ENCODE data around the gene RUVBL2.

Gene RUVBL2

GRCh38 chr19:48977061-48977460 lies 16.6 kb upstream of the RUVBL2 start:
- DNase-seq (ENCODE audit: low read depth in 2 of 2), result no peak
- no peak overlapping the region for H3K4me3 ChIP-seq (replicated peaks in 1 of 2; ENCODE audit: low read depth in 2 of 2, low read length in 2 of 2)
- TF ChIP-seq CTCF (IDR thresholded peaks at IDR 0.05; ENCODE audit: low read depth, low read length), result no peak

- H3K4me3 ChIP-seq (replicated peaks in 1 of 2; ENCODE audit: low read depth in 2 of 2, low read length in 2 of 2), result no peak overlapping the region
Observed at GRCh38 chr19:48982280-48982679, 11.4 kb upstream of the RUVBL2 start.

GRCh38 chr19:48985711-48986110 lies 8.0 kb upstream of the RUVBL2 start:
- H3K4me3 ChIP-seq (replicated peaks in 1 of 2; ENCODE audit: low read depth in 2 of 2, low read length in 2 of 2), result no peak overlapping the region
- TF ChIP-seq CTCF (IDR thresholded peaks at IDR 0.05; ENCODE audit: low read depth, low read length), result no peak
- no peak for DNase-seq (ENCODE audit: low read depth in 2 of 2)

More at GRCh38 chr19:48982280-48982679, 11.4 kb upstream of the RUVBL2 start:
- no peak for DNase-seq (ENCODE audit: low read depth in 2 of 2)
- TF ChIP-seq CTCF (IDR thresholded peaks at IDR 0.05; ENCODE audit: low read depth, low read length), result no peak

GRCh38 chr19:48986211-48986610 lies 7.5 kb upstream of the RUVBL2 start:
- no peak for TF ChIP-seq CTCF (IDR thresholded peaks at IDR 0.05; ENCODE audit: low read depth, low read length)
- H3K4me3 ChIP-seq (replicated peaks in 1 of 2; ENCODE audit: low read depth in 2 of 2, low read length in 2 of 2), result no peak overlapping the region
- no peak for DNase-seq (ENCODE audit: low read depth in 2 of 2)

GRCh38 chr19:48987323-48987722 lies 6.4 kb upstream of the RUVBL2 start:
- TF ChIP-seq CTCF (IDR thresholded peaks at IDR 0.05; ENCODE audit: low read depth, low read length), result no peak
- no peak for DNase-seq (ENCODE audit: low read depth in 2 of 2)
- no peak overlapping the region for H3K4me3 ChIP-seq (replicated peaks in 1 of 2; ENCODE audit: low read depth in 2 of 2, low read length in 2 of 2)

GRCh38 chr19:48988286-48988685 lies 5.4 kb upstream of the RUVBL2 start:
- DNase-seq (ENCODE audit: low read depth in 2 of 2), result no peak
- TF ChIP-seq CTCF (IDR thresholded peaks at IDR 0.05; ENCODE audit: low read depth, low read length), result no peak
- H3K4me3 ChIP-seq (replicated peaks in 1 of 2; ENCODE audit: low read depth in 2 of 2, low read length in 2 of 2), result no peak overlapping the region

GRCh38 chr19:48988860-48989259 lies 4.8 kb upstream of the RUVBL2 start:
- TF ChIP-seq CTCF (IDR thresholded peaks at IDR 0.05; ENCODE audit: low read depth, low read length), result no peak
- no peak overlapping the region for H3K4me3 ChIP-seq (replicated peaks in 1 of 2; ENCODE audit: low read depth in 2 of 2, low read length in 2 of 2)
- DNase-seq (ENCODE audit: low read depth in 2 of 2), result no peak
